Stimulated activated naive CD4-positive, alpha-beta T cell treated with Interleukin-2 at 50 U/mL for 16 hours (primary cell): ENCODE results near the gene PCK1.
A peak's percentile ranks its signal among the peaks of the same experiment; 100 is the strongest.

Source experiments
- DNase-seq: peaks from one replicate; lab custom pipeline; 2025; lab: John Stamatoyannopoulos, UW

PCK1 gene

DNA sequence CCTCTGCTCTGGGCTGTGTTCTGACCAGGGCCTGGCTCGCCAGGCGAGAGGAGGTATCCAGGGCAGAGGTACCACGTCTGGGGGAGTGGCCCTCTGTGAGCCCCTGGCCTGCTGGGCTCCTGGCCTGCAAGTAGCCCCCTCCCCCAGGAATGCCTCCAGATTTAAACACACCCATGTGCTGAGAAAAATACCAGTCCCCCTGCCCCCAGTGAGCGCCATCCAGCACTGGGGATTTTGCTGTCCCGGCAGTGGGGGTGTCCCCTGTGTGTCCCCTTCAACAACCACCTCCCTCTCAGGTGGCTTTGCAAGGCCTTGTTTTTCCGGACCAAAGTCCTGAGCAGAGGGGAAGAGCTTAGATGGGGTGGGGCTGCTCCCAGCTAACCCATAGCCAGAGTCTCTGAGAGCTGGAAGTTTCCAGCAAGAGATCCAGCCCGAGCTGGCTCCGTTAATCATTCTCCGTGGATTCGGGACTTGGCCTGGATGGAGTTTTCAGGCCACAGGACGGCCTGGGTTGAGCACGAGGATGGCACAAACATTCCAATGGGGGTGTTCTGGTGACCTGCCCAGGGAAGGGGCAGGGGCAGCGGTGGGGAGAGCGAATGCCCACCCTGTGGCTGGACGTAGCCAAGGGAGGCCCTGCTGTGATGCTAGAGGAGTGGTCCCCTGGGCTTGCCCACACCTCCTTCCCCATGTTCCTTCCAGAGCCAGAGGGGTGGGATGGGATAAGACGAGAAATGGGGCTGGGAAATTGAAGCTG lies 29.0 kb downstream of the PCK1 start:
- no peak for DNase-seq

DNA sequence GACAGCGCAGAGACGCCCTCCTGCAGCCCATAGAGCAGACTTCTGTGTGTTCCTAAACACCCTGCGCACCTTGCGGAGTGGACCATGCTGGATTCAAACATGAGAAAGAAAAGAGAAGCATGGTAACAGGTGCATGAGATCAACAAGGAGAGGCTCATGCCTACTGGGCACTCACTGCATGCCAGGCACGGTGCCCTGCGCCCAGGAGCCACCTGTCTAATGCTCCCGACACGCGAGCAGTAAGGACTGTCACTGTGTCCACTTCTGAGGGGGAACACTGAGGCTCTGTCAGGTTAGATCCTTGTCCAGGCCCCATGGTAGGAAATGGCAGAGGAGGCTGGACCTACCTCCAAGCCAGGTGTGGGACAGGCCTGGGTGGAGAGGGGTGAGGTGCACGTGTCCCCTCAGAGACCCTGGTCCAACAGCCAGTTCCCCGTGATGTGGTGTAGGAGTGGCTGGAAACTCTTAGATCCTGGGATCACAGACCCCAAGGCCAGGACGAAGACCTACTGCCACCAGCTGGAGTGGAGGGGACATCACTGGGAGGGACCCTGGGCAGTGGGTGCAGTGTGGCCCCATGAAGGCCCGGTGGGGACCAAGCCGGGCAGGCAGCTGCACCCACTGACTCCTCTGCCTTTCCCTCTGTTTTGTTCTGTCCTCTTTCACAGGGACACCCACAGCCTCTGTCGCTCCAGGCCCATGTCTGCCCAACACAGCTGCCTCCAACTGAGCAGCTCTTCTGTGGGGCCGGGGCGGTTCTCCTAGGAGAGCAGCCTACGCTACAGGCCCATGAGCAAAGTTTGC lies 29.8 kb downstream of the PCK1 start:
- DNase-seq, result no peak

DNA sequence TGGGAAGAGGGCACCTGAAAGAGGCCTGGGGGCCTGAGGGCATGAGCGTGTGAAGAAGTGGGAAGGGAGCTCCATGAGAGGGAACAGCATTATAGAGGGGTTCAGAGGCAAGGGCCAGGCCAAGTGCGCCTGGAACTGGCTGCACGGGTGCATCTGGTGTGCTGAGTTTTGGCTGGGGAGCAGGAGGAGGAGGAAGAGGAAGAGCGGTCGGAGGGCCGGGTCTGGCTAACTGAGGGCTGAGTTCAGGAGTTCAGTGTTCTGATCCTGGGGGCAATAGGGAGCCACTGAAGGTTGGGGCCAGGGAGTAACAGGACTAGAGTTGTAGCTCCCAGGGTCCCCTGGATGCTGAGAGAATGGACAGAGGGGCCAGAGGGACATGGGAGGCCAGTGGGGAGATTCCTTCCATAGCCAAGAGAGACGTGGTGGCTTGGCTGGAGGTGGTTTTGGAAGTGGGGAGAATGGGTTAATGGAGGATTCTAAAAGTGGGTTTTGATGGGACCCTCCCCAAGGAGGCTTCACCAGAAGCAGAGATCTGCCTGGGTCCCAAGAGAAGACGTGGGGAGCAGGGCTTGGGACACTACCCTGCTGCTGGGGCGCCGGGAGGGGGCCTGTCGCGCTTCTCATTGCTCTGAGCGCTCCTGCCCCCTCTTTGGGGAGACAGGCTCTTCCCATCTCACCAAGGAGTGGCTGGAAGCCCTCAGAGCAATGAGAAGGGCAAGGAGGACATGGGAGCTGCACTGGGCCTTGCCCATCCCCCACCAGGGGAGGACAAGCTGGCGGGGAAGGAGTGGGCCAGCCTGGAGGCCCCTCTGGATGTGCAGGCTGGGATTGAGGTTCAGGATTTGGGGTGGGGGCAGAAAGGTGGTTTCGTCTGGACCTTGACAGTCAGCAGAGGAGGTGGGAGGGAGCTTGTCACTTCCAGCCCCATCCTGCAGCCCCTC lies 30.6 kb downstream of the PCK1 start:
- no peak for DNase-seq

DNA sequence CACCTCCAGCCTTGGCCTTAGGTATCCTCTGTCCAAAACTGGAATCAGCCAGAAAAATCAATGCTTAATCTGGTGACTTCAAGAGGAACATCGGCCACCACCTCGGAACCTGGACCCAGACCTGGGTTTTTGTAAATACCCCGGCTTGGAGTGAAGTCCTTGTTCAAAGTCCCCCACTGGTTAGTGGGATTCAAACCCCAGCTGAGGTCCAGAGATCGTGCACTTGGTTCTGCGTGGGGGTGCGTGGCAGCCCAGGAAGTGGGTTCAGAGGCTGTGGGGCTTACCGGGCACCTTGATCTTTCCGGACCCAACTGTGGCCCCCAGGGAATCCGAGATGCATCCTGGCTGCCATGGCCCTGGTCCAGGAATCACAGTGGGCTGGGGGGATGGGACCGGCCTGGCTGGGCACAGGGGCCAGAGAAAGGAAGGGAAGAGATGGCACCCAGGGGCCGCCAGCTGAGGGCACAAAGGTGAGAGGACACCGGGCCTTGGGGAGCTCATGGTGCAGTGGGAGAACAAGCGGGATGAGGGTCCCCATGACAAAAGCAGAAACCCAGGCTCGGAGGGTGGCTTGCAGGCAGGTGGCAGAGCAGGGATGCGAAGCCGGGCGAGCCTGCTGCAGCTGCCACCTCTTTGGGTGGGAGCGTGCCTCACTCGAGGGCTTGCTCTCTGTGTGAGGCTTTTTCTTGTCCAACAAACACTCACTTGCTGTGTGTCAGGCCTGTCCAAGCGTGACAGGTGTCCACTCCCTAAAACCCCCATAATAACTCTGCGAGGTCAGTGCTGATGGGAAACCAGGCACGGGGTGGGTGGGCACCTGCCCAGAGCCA lies 31.6 kb downstream of the PCK1 start:
- DNase-seq, result no peak

DNA sequence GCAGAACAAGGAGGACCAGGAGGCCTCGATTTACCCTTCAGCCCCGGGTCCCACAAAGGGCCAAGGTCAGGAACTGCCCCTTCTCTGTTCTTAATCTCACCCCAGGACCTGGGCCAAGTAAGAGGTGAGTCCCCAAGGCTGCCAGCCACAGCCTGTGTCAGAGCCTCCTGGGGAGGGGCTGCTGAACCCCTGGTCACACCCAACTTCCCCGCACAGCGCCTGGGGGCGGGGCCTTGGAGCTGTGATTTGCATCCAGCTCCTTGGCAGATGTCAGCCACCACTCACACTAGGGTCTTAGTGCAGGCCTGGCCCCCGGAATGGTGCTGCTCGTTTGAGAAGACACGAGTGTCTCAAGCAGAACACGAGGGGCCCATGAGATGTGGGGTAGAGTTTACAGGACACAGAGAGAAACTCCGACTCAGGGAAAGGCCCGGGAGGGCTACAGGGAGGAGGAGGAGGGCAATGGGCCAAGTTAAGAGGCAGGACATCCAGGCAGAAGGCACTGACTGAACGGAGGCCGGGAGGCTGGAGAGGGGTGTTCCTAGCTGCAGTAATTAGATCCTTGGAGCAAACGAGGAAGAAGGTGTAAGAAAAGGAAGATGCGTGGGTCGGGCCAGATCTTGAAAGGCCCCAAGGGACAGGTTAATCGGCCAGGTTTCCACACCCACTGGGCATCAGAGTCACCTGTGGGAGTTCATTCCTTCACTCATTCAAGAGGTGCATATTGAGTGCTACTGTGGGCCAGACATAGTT lies 32.4 kb downstream of the PCK1 start:
- DNase-seq, result no peak

DNA sequence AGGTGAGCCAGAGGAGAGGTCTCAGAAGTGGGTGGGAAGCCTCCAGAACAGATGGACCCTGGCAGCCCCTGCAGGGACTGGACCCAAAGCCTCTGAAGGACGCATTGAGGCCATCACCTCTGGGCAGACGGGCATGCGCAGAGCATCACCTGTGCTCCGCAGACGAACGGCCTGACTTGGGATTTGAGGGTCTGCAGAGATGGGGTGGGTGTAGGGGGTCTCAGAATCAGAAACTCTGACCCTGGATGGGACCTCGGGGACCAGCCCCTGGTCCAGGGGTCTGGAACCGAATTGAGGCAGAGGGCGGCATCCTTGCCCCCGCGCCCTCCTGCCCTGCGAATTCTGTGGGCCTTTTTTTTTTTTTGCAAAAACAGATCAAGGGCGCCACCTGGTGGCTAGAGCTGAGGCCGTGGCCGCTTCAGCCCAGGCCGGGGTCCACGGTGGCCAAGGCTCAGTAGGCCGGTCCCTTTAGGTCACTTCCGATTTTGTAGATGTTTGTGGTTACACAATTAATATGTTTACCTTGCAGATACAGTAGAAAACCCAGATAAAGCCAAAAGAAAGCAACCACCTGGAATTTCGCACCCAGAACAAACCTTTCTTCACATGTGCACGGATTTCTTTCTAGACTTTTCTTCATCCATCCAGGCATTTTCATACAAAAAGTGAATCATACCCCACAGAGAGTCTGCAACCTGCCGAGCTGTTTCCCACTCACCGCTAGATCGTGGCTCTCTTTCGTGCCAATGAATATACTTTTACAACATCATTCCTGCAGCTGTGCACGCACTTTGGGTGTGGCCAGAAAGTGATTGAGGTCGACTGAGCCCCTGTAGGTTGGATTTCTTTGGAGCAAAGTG lies 33.4 kb downstream of the PCK1 start:
- peak; percentile 30 for DNase-seq

DNA sequence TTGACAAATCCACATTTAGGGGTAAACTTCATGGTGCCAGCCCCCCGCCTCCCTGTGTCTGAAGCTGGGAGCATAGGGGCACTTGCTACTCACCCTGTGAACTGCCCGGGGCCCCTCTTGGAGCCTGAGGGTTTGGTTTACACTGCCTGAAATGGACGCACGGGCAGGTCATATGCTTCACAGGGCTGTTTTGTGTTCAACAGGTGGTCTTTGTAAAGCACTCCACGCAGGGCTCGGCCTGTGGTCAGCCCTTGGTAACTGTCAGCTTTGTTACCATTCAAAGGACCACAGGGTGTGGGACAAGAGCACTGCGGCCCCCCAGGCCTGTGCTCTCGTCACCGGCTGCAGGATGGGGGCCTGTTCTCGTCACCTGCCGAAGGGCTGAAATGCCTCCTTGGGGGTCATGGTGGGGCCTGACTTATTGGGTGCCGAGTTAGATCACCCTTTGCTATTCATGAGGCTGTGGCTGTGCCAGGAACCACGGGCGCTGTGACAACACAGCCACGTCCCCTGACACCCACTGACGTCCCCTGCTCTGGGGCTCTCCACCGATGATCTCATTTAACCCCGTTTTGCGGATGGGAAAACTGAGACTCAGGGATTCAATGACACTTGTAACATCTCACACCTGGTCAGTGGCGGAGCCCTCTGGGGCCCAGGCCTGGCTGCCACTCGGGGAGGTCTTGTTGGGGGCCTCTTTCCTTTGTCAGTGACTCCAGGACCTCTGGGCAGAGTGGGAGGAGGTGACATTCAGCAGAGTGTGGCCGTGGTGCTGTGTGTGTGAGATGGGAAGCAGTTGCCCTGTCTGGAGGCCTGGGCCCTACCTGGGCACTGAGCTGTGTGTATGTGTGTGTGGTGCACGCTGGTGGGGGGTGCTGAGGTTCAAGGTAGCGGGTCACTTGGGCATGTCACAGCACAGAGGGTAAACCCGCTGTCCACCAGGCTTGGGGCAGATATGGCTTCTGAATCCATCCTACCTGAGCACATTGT lies 34.4 kb downstream of the PCK1 start:
- DNase-seq, result no peak

DNA sequence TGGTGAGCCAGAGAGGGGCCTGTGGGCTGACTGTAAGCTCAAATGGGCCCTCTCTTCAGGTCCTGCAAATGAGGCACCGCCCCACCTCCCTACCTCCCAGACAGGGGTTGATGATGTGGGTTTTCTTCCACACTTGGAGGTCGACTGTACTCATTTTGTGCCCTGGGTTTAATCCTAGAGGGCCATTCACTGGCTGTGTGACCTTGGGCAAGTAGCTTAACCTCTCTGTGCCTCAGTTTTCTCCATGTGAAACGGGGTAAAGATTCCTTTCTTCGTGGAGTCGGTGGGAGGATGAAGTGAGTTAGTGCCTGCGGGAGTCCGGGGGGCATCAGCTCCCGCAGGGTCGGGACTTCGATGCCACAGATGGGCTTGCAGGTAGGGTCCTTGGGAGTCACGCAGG lies 35.4 kb downstream of the PCK1 start:
- no peak for DNase-seq

DNA sequence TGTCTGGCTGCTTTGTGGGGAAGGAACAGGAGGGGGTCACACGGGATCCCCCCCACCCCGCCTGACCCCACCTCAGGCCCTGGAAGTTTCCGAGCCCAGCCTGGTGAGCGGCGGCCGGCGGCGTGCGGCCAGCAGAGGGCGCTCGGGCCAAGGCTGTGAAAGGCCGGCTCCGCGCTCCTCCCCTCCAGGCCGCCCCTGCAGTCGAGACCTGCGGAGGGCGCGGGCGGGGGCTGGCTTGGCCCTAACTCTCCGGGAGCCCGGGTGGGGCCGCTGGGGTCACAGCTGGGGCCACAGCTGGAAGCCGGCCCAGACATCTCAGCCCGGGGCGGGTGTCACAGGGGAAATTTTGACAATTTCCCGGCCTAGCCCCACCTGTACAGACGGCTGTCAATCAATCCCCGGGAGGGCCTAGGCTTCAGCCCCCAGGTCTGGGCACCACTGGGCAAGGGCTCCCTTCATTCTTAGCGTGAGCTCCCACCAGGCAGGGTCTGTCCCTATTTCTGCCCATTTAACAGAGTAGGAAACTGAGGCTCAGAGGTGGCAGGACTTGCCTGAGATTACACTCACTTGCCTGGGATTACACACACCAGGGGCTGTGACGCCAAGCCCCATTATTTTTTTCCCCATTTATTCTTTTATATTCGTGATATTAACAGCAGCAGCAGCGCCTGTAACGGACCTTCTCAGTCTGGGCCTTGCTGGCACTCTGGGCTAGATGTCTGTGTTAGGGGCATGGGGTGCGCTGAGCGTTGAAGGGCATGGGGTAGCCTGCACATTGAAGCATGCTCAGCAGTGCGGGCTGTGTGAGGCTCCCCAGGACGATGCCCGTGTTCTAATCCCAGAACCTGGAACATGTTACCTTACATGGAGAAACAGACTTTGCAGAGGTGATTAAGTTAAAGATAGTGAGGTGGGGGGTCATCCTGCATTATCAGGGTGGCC lies 36.4 kb downstream of the PCK1 start:
- peak; percentile 67 for DNase-seq

DNA sequence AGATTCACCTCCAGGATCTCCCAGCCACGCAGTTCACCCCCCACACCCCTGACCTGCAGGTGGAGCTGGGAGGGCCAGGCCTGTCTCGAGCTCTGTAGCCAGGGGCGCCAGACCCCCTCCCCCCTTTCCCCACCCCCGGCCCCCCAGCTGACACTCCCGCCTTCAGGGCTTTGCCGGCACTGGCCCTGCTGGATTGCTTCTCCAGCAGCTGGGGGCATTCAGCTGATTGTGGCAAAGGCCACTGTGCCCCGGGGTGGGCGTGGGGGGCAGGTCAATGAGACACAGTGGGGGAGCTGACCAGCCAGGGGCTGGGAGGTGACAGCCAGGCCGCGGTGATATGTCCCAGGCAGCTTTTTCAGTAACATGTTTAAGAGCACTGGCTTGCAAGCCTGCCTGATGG lies 37.1 kb downstream of the PCK1 start:
- DNase-seq, result no peak

DNA sequence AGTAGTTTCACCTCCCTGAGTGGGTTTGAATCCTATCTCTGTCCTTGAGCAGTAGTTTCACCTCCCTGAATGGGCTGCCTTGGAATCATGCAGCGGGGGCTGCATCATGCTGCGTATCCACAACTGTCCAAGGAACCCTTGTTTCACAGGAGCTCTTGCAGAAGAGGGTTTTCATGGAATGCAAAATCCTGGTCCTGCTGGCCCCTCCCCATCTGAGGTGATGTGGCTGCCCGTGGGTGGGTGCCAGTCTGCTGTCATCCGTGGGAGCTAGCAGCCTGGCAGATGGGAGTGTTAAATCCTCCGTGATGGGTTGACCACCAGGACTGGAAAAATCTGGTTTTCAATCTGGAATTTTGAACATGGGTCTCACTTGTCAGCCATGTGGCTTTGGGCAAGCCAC lies 37.6 kb downstream of the PCK1 start:
- DNase-seq, result no peak

DNA sequence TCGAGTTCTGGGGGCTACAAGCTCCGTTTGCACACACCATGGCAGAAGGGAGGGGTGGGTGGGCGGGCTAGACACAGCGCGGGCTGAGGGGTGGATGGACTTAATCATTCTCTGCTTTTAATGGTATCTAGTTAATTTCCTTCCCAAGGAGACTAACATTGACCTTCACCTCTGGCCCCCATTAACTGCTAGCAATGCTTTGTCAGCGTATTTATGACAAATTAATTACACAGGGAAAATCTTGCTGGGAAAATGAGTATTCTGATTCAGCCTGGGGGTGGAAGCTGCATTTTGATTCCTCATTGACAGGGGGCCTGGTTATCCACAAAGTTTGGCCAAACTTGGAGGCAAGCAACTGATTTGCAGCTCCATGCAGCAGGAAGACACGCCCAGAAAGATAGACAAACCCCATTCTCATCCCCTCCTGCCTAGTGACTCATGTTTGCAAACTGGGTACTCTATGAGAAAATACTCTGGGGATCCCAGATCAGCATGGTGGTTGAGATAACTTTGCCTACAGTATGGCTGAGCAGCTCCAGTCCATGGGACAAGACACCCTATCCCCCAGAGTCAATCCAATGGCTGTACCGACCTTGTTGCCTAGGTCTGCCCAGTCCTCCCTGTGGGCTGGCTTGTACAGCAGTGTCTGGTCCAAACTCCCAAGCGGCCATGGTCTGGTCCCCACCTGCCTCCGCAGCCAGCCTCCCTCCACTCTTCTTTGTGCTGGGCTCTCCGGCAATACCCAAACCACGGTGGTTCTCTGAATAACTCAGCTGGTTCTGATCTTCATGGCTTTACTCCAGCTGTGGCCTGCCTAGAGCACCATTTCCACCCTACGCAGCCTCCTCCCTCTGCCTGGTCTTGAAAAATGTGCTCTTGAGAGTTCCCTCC lies 39.7 kb downstream of the PCK1 start:
- DNase-seq, result no peak

DNA sequence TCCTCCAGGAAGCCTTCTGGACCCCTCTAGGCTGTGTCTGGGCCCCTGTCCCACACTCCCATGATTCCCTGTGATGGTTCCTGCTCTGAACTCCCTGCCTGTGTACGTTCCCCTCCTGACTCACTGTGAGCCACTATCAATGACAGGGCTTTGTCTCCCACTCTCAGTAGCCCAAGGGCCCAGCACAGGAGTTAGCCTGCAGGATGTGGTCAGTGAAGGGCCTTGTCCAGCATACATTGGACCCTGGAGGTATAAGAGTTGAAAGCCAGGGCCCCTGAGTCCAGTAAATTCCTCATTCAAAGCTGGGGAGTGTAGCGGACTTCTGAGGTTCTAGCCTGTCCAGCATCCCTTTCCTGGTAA lies 40.3 kb downstream of the PCK1 start:
- DNase-seq, result no peak

DNA sequence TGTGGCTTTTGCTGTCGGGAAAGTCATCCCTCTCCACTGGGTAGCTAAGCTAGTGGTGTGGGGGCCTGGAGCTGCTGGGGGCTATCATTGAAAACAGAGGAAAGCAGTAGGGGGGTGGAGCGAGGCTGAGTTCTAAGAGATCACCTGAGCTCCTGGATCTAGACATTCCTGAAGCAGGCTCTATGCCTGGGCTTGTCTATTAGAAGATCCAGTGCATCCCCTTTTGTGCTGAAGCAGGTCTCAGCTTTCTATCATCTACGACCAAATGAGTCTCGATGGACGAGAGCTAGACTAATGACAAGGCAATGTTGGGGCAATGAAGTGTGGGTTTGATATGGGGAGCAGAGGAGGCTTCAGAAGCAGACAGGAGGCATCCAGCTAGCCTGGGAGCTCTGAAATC lies 40.8 kb downstream of the PCK1 start:
- no peak for DNase-seq

DNA sequence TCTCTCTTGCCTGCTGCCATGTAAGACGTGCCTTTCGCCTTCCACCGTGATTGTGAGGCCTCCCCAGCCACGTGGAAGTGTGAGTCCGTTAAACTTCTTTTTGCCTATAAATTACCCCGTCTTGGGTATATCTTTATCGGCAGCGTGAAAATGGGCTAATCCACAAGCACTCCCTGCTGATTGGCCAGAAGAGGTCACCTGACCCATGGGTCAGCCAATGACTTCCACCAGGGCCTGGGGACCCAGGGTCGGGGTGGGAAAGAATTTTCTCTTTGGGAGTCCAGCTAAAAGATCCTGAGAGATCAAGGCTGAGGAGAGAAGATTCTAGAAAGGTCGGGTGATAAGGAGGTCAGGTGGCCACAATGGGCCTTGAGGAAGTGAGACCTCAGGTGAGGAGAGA lies 42.2 kb downstream of the PCK1 start:
- DNase-seq, result no peak

DNA sequence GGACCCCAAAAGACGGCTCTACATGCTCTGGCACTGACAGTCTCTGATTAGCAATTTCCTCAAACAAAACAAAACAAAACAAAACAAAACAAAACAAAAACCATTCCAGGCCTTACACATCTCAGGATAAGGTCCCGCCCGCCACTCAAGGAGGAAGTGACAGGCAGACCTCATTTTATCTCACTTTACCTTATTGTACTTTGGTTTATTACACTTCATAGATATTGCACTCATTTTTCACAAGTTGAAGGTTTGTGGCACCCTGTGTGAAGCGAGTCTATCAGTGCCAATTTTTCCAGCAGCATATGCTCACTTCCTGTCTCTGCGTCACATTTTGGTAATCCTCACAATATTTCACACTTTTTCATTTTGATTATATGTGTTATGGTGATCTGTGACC lies 44.1 kb downstream of the PCK1 start:
- no peak for DNase-seq

DNA sequence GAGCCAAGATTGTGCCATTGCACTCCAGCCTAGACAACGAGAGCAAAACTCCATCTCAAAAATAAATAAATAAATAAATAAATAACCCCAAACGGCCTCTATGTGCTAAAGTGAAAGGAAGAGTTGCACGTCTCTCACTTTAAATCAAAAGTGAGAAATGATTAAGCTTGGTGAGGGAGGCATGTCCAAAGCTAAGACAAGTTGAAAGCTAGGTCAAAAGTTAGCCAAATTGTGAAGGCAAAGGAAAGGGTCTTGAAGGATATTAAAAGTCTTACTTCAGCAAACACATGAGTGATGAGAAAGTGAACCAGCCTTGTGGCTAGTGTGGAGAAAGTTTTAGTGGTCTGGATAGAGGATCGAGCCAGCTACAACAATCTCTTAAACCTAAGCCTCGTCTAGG lies 45.0 kb downstream of the PCK1 start:
- DNase-seq, result no peak
